Measurements from ENCODE around the gene CNIH3.

- TF ChIP-seq, protein P1, sequence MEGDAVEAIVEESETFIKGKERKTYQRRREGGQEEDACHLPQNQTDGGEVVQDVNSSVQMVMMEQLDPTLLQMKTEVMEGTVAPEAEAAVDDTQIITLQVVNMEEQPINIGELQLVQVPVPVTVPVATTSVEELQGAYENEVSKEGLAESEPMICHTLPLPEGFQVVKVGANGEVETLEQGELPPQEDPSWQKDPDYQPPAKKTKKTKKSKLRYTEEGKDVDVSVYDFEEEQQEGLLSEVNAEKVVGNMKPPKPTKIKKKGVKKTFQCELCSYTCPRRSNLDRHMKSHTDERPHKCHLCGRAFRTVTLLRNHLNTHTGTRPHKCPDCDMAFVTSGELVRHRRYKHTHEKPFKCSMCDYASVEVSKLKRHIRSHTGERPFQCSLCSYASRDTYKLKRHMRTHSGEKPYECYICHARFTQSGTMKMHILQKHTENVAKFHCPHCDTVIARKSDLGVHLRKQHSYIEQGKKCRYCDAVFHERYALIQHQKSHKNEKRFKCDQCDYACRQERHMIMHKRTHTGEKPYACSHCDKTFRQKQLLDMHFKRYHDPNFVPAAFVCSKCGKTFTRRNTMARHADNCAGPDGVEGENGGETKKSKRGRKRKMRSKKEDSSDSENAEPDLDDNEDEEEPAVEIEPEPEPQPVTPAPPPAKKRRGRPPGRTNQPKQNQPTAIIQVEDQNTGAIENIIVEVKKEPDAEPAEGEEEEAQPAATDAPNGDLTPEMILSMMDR (IDR thresholded peaks at IDR 0.05) = no peak
- no peak for TF ChIP-seq POLR2A (IDR thresholded peaks at IDR 0.05)
These were observed 166.3 kb downstream of the CNIH3 start for GRCh38 chr1:224782281-224783000.

Measured in uterus (tissue), 2 donors.